ENCODE results near the gene LRMDA. TPM values are rescaled to one million over a fixed set of nuclear protein-coding genes. Genes with fewer than 3 reads are reported as not detected.

The LRMDA gene
- total RNA-seq, 2 experiments from 2014 or later = not detected

DNA sequence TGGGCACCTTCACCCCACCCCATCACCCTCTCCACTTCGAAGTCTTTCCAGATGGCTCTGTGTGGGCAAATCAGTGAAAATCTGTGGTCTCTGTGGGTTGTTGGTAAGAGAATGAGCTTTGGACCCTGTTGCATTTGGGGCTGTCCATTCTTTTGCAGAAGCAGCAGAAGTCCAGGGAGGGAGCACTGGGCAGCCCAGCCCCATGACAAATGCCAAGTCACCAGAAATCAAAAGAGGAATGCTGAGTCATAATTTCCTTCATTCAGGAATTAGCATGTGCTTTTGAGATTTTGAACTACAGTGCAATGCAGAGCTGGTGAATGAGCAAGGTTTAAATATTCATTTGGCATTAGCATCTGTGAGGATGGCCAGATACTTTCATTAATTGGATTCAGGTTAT lies 556.2 kb downstream of the LRMDA start:
- ChIA-PET POLR2A (interaction anchor here (1.5 kb wide), 1 partner anchor 12 kb away, joined by 3 read pairs; no protein-coding TSS in a partner anchor), CTCF (ENCODE audit: unreplicated experiment) (no interaction called here)
- intact Hi-C loops (cut with micrococcal nuclease; ENCODE audit: unreplicated experiment) = no loop called here

DNA sequence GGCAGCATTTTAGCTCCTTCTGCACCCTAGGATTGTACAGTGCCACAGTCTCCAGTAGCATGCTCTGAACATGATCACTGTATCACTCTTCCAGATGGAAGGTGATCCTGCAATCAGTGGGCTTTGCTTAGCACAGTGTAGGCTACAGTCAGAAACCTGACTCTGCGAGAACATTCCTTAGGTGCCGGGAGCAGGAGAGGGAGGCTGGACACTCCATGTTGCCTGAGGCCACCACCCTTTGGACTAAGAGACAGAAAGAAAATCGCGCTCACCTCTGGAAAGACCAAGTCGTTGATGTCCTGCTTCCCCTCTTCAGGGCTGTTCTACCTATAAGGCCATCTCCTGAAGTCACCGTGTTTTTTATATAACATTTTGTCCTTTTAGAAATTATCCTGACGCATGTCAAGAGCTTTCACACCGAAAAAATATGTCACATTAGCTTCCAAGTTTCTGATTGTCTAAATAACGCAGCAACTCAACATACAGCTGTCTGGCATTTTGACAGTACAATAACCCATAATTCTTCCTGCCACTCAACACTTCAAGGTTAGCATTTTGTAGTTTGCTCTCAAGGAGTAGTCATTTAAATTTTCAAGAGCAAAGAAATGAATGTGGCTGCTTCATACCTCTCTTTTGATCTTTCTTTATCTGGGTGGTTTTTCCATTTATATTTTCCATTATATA lies 563.1 kb downstream of the LRMDA start:
- H3K4me2 ChIP-seq (ENCODE audit: low read length) = no peak overlapping the region
- intact Hi-C loops (cut with micrococcal nuclease; ENCODE audit: unreplicated experiment) = no loop called here
- no peaks in the 10 kb centered on the region for H3K9me3 ChIP-seq (ENCODE audit: low read length)
- no peaks in the 10 kb centered on the region for H3K79me2 ChIP-seq (ENCODE audit: insufficient read depth, low read depth, low read length)
- TF ChIP-seq, protein P1, sequence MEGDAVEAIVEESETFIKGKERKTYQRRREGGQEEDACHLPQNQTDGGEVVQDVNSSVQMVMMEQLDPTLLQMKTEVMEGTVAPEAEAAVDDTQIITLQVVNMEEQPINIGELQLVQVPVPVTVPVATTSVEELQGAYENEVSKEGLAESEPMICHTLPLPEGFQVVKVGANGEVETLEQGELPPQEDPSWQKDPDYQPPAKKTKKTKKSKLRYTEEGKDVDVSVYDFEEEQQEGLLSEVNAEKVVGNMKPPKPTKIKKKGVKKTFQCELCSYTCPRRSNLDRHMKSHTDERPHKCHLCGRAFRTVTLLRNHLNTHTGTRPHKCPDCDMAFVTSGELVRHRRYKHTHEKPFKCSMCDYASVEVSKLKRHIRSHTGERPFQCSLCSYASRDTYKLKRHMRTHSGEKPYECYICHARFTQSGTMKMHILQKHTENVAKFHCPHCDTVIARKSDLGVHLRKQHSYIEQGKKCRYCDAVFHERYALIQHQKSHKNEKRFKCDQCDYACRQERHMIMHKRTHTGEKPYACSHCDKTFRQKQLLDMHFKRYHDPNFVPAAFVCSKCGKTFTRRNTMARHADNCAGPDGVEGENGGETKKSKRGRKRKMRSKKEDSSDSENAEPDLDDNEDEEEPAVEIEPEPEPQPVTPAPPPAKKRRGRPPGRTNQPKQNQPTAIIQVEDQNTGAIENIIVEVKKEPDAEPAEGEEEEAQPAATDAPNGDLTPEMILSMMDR (conservative IDR thresholded peaks at IDR 0.05; ENCODE audit: low read length) = no peak
- no peak for TF ChIP-seq EZH2phosphoT487 (IDR thresholded peaks at IDR 0.05; ENCODE audit: borderline replicate concordance, low read depth, low read length)
- CTCF ChIA-PET (ENCODE audit: unreplicated experiment) = no interaction called here
- no TSS peak for BruUV-seq (replicated peaks)
- no peak for DNase-seq (ENCODE audit: low spot score)
- no peaks in the 10 kb centered on the region for H3K36me3 ChIP-seq (ENCODE audit: insufficient read depth, low read length)
- no peak overlapping the region for H3K27ac ChIP-seq (ENCODE audit: low read depth, low read length, poor library complexity, severe bottlenecking)
- POLR2A ChIA-PET = no interaction called here
- no peaks in the 10 kb centered on the region for H3K9me2 ChIP-seq (ENCODE audit: insufficient read depth, low read length)
- no peaks in the 10 kb centered on the region for H4K20me1 ChIP-seq (ENCODE audit: insufficient read depth, low read length)
- no peaks in the 10 kb centered on the region for H3K4me1 ChIP-seq (ENCODE audit: insufficient read depth, low read length, poor library complexity, severe bottlenecking)
- H2AFZ ChIP-seq (ENCODE audit: low read length) = no peak overlapping the region
- H3K4me3 ChIP-seq (ENCODE audit: low read depth, low read length, poor library complexity, severe bottlenecking) = no peak overlapping the region

More for the DNA sequence above, 556.2 kb downstream of the LRMDA start:
- Histone ChIP-seq H2AFZ (ENCODE audit: low read length) (no peak overlapping the region), H3K36me3 (ENCODE audit: insufficient read depth, low read length) (no peaks in the 10 kb centered on the region), H3K4me1 (ENCODE audit: insufficient read depth, low read length, poor library complexity, severe bottlenecking) (no peaks in the 10 kb centered on the region), H3K9me2 (ENCODE audit: insufficient read depth, low read length) (no peaks in the 10 kb centered on the region), H3K79me2 (ENCODE audit: insufficient read depth, low read depth, low read length) (no peaks in the 10 kb centered on the region), H3K4me3 (ENCODE audit: low read depth, low read length, poor library complexity, severe bottlenecking) (no peak overlapping the region), H3K27ac (ENCODE audit: low read depth, low read length, poor library complexity, severe bottlenecking) (no peak overlapping the region), H4K20me1 (ENCODE audit: insufficient read depth, low read length) (no peaks in the 10 kb centered on the region), H3K9me3 (ENCODE audit: low read length) (no peaks in the 10 kb centered on the region), H3K4me2 (ENCODE audit: low read length) (no peak overlapping the region)
- BruUV-seq (replicated peaks) = no TSS peak
- TF ChIP-seq EZH2phosphoT487 (IDR thresholded peaks at IDR 0.05; ENCODE audit: borderline replicate concordance, low read depth, low read length) = no peak
- TF ChIP-seq, protein P1 (conservative IDR thresholded peaks at IDR 0.05; ENCODE audit: low read length) = no peak
- DNase-seq (ENCODE audit: low spot score) = no peak

DNA sequence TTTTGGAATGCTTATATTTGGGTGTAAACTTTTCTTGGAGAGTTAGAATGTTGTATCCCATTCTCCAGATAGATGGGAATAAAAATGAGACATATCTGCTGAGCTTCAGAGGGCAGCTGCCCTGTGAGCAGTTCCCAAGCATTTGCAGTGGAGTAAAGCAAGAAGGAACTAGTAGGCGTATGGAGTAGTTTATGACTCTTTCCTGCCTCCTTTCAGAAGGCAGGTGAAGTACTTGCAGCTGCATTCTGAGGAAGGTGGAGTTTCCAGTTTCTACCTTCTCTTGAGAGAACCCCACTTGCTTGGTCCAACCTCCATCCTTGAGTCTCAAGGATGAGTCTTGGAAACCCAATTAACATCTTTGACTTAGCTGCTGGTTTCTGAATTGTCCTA lies 563.6 kb downstream of the LRMDA start:
- Histone ChIP-seq H3K9me2 (ENCODE audit: insufficient read depth, low read length) (no peaks in the 10 kb centered on the region), H3K27ac (ENCODE audit: low read depth, low read length, poor library complexity, severe bottlenecking) (no peak overlapping the region), H3K4me1 (ENCODE audit: insufficient read depth, low read length, poor library complexity, severe bottlenecking) (no peaks in the 10 kb centered on the region), H3K4me2 (ENCODE audit: low read length) (no peak overlapping the region), H3K9me3 (ENCODE audit: low read length) (no peaks in the 10 kb centered on the region), H2AFZ (ENCODE audit: low read length) (no peak overlapping the region), H3K79me2 (ENCODE audit: insufficient read depth, low read depth, low read length) (no peaks in the 10 kb centered on the region), H3K4me3 (ENCODE audit: low read depth, low read length, poor library complexity, severe bottlenecking) (no peak overlapping the region), H4K20me1 (ENCODE audit: insufficient read depth, low read length) (no peaks in the 10 kb centered on the region), H3K36me3 (ENCODE audit: insufficient read depth, low read length) (no peaks in the 10 kb centered on the region)
- TF ChIP-seq, protein P1 (conservative IDR thresholded peaks at IDR 0.05; ENCODE audit: low read length) = no peak
- no peak for TF ChIP-seq EZH2phosphoT487 (IDR thresholded peaks at IDR 0.05; ENCODE audit: borderline replicate concordance, low read depth, low read length)
- no TSS peak for BruUV-seq (replicated peaks)
- ChIA-PET POLR2A (no interaction called here), CTCF (ENCODE audit: unreplicated experiment) (no interaction called here)
- intact Hi-C loops (cut with micrococcal nuclease; ENCODE audit: unreplicated experiment) = no loop called here
- DNase-seq (ENCODE audit: low spot score) = no peak

Measured in OCI-LY7 (cell line).